UCSD-AML1 (cell line): ENCODE results near the gene MDFIC.

Source experiments
- DNase-seq: peaks from one replicate; lab custom pipeline; 2025; ENCODE audit not compliant: unreplicated experiment; lab: John Stamatoyannopoulos, UW

The MDFIC gene

DNA sequence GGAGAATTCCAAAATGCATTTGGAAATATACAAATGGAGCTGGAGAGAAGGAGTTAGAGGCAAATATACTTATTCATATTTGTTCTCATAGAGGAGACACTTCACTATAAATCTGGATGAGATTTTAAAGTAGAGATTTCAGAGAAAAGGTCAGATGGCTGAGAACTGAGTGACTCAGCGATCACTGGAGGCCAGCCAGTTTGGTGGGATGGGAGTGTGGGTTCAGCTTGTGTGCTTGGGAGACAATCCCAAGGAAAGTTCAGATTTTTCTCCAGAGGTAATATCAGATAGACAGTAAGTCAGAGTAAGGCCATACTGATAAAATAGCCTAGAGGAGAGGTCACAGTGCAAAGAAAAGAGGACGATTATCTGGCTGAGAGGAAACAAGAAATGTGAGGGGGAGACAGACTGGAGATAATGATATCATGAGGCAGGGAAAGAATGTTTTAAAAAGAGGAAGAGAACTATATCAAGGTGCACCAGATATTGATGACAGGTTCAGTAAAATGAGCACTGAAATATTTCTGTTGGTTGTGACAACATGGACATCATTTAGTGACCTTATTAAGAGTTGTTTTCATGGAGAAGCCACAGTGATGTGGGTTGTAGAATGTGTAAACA is 67.0 kb downstream of the MDFIC start:
- DNase-seq: no peak

DNA sequence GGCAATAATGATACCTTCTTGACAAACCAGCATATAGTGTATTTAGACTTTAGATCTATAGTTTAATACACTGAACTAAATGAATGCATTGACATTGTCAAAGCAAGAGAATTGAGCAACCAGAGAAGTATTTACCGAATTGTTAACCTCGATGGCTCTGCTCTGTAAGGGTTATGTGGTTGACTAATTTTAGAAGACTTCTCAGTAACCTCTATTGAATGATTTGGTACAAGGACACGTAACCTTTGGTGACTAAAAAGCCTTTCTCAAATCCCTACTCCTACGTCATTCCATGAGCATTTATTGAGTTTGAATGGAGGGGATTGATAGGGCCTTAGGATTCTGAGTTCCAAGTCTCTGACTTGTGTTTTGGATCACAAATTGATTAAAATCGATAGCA is 67.6 kb downstream of the MDFIC start:
- DNase-seq: no peak

DNA sequence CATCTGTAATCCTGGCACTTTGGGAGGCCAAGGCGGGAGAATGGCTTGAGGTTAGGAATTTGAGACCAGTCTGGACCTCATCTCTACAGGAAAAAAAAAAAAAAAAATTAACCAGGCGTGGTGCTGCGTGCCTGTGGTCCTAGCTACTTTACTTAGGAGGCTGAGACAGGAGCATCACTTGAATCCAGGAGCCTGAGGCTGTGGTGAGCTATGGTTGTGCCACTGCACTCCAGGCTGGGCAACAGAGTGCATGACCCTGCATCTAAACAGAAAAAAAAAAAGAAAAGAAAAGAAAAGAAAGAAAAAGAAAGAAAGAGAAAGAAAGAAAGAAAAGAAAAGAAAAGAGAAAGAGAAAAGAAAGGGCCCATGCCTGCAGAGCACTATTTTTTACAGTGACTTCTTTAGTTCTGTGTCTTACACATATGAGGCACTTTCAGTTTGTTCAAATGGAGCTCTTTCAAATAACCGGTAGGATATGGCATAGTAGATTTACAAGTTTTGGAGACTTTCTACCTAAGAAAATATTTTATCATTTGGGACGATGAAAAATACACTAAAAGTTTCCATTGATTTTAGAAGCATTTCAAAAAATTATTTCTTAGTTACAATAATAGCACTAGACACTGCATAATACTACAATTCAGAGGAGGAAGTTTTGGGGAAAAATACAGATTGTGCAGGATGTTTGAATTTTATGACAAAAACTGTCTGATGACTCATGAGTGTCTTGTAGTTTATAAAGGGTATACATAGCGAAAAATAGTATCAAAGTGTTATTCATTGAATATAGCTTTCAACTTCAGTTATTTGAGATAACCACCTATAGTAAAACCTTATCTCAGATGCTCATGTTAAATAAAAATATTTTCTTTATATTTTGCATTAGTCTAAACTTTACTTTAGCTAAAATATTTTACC is 75.9 kb downstream of the MDFIC start:
- DNase-seq: no peak

DNA sequence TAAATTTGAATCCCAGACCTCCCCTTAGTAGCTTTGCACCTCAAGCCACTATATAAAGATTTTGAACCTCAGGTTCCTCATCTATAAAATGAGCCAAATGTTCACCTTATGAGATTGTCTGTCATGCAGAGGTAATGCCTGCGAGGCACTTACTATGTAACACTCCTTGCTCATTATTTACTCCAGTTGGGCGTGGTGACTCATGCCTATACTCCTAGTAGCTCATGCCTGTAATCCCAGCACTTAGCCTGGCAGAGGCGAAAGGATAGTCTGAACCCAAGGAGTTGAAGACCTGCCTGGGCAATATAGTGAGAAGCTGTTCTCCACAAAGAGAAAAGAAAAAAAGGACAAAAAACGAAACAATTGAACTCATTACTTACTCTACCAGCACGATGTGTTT is 82.2 kb downstream of the MDFIC start:
- no peak for DNase-seq

DNA sequence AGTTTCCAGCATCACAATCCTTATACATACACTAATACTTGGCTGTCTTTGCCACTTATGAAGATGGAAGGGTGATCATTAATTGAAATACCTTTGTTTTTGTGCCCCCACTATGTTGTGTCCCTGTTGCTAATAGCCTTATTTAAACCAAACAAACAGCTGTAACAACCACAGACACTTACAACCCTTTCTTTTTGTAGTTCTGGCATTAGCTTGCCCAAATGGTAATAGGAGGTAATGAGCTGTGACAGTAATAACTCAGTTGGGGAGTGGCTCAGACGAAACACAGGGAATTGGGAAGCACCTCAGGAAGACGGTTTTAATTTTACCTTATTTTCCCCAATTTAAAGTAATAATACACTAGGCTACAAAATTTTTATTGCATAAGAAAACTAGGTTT is 83.4 kb downstream of the MDFIC start:
- no peak for DNase-seq

DNA sequence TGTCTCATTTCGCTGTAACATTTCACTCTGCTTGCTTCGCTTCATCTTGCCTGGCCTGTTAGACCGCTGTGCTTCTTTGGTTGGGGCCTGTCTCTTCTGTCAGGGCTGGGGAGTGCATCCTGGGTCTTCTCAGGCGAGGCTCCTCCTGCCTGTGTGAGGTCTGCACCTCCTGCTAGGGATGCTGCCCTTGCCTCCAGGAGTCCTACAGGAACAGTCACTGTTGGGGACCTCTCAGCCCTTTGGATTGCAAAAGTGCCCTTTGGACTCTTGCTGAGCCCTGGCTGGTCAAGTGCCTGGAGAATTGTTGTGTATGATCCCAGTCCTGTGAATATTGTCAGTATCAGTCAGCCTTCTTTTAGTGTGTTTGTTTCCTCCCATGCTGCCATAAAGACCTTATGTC is 84.1 kb downstream of the MDFIC start:
- peak; percentile 4 for DNase-seq

DNA sequence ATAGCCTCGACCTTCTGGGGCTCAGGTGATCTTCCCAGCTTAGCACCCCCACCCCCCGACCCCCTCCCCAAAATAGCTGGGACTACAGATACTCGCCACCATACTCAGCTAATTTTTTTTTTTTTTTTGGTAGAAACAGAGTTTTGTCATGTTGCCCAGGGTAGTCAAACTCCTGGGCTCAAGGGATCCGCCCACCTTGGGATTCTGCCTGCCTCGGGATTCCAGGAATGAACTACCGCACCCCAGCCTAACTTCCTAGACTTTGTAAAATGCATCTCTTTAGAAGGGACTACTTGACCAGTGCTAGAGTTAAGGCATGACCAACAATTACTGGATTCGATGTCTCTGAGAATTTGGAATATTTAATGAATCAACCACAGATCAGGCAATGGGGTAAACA is 85.9 kb downstream of the MDFIC start:
- no peak for DNase-seq

DNA sequence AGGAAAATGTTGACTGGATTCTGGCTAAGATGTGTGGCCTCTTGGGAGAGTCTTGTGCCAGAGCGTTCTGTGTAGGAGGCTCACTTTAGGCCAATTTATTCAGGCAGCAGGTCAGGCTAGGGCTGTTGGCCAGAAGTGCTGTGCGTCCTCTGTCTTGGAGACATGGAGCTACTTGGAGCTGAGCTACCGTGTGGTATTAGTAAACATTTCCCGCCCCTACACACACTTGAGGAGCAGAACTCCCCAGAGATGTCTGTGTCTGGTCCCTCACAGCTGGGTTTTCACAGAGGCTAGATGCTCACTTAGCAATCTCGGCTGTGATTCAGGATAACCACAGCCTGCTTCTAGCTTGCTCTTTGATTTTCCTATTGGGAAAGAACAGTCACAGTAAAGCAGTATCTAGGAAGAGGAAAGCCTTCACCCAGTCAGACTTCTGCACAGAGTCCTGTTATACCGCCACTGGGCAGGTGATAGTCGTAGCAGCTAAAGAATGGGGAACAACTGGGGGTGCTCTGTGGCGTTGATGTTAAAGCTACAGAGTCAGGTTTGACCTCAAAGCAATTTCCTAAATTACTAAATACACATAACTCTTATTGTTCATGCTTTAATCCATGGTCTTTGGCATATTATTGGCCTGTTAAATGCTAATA is 86.7 kb downstream of the MDFIC start:
- DNase-seq: no peak

DNA sequence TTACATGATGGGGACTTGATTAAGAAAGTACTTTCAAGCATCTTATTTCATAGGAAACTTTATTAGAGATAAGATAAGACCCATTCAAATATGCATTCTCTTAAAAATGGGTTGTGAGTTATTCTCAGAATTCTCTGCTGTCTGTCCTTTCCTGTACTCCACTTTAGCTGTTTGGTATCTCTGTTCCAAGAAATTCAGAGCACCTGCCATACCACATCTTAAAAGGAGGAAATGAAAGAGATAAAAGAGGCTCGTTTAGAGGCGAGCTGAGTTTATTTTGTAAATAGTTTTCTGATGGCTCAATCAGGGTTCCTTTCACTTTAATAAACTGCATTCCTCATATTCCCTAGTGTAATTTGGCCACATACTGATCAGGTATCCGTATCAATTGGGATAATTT is 87.2 kb downstream of the MDFIC start:
- DNase-seq: no peak

DNA sequence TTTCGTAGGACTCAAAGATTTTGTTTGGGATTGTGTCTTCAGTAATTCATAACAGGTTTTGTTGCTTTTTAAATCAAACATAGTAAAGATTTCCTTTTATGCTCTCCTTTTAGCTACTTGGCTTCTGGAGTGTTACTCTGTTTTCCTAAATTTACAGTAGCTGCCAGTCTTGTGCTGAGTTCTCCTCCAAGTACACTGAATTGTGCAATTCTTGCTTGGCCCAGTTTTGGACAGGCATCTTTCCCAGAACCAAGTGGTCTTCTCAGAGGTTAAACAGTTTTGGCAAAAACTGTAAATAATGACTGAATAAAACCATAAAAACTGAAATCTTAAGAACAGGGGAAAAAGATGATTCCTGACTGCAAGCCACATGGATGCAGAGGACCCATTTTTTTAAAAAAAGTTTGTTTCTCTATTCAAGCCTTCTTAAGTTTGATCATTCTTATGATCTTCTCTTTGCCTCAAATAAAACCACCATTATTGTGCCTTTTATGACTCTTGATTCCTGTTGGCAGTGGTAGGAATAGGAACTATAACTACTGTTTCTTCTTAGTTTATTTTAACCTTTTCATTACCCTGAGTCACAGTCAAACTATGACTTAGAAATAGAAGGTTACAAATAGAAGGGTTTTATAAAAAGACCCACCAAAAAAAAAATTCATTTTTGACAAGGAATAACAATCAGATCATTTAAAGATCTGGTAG is 88.0 kb downstream of the MDFIC start:
- no peak for DNase-seq

DNA sequence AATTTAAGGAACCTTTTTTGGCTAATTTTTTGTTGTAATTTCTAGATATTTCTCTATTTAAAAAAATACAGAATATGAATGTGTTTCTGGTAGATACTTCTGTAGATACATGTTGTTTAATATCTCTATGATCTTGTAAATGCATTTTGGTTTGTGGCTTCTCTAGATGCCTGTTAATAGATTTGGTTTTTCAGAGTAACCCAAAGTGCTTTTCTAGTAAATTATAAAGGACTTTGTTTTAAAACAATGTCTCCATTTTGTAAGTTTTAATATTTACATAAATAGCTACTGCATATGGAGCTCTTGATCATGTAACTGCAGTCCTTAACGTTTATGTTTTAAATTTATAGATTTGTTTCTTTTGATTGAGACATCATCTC is 88.5 kb downstream of the MDFIC start:
- no peak for DNase-seq

DNA sequence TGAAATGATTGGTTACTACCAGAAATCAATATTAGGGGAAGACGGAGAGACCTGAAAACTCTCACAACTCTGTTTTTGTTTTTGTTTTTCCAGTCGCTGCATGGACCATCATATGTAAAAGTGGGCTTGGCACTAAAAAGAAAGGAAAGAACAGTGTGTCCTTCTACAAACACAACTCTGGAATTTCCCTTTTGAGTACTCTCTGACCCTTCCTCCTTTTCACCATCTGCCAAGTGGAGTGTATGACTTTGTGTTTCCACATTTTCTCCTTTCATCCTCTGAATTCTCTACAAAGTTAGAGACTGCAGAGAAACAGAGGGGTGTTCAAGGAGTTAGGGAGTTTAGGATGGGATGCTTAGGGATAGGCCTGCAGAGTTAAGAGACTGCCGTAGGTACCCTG is 92.0 kb downstream of the MDFIC start:
- no peak for DNase-seq

DNA sequence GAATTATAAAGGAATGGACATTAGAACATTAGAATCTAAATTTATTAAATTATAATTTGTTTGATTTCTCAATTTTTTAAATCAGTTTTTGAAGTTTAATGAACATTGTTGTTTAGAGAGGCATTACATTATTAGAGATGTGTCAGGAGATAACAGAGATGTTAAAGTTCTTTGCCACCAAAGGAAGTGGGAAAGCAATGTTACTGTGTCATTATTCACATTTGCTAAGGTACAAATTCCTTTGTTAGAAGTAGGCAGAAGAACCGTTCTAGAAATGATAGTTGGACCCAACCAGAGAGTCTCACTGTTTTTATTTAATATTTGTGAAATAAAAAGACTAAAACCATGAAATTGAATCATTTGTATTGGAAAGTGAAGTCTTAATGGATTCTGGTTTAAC is 92.9 kb downstream of the MDFIC start:
- no peak for DNase-seq

DNA sequence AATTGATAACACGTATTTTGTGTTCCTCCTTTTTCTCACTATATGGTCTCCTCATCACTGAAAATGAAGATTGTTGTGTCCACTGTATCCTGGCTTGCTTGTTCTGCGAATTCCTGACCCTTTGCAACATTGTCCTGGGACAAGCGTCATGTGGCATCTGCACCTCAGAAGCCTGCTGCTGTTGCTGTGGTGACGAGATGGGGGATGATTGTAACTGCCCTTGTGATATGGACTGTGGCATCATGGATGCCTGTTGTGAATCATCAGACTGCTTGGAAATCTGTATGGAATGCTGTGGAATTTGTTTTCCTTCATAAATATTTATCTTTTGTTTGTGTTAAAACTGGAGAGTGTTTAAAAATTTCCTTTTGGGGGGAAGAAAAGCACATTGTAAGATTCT is 93.7 kb downstream of the MDFIC start:
- DNase-seq: no peak

DNA sequence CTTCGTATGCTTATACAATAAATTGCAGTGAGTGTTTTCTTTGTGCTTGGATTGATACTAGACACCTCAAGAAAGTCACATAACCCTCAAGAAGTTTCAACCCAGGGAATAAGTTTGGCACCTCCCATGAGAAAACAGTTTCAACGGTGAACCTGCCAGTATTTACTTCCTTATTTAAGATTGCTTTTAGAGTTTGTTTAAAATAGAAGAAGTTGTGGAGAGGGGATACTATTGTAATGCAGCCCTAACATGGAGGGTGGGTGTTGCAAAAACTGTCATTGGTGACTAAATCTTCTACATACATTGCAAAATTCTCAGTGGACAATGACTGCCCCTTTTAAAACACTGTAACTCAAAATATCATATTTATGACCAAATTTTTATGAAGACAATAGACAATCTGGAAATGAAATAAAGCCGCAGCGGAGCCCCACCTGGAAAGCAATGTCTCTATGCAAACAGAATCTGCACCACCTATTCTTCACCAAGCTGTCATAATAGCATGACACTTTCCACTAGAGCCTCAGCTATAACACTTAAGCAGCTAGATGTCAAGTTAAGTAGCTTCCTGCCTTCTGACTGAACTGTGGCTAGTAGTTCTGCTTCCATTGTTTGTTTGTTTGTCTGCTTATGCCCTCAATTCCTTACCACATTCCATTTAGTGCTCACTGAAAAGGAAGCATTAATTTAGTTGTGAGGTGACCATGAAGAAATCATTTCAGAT is 98.2 kb downstream of the MDFIC start:
- DNase-seq: no peak

DNA sequence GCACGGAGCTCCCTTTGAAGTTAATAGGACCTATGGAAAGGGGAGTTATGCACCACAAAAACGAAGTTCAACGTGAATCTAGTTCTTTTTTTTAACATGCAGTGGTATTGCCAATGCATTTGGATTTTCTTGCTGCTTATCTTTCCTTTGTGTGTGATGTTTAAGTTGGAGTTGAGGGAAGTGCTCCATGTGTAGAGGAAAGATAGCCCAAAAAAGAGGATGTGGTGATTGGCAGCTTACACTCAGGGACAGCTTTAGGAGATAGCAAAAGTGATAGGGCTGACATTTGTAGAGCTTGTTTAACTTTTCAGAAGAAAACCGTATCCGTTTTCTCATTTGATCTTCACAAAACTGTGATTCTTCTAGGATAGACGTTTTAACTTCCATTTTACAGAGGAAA is 101.3 kb downstream of the MDFIC start:
- DNase-seq: no peak

DNA sequence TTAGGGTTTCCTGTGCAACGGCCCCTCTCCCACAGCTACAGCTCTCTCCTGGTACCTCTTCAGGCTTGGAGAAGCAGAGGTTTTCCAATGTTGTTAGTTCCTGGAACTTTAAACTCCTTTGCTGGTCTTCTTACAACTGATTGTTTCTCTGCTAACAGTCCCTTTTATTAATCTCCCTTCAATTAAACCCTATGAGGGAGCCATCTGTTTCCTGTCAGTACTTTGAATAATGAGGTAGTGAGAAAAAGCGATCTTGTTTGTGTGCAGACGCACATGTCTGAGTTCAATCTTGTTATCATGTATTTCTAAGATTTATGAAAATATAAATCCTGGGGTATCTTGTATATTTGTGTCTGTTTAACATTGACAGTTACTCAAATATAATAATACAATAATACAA is 102.4 kb downstream of the MDFIC start:
- no peak for DNase-seq

DNA sequence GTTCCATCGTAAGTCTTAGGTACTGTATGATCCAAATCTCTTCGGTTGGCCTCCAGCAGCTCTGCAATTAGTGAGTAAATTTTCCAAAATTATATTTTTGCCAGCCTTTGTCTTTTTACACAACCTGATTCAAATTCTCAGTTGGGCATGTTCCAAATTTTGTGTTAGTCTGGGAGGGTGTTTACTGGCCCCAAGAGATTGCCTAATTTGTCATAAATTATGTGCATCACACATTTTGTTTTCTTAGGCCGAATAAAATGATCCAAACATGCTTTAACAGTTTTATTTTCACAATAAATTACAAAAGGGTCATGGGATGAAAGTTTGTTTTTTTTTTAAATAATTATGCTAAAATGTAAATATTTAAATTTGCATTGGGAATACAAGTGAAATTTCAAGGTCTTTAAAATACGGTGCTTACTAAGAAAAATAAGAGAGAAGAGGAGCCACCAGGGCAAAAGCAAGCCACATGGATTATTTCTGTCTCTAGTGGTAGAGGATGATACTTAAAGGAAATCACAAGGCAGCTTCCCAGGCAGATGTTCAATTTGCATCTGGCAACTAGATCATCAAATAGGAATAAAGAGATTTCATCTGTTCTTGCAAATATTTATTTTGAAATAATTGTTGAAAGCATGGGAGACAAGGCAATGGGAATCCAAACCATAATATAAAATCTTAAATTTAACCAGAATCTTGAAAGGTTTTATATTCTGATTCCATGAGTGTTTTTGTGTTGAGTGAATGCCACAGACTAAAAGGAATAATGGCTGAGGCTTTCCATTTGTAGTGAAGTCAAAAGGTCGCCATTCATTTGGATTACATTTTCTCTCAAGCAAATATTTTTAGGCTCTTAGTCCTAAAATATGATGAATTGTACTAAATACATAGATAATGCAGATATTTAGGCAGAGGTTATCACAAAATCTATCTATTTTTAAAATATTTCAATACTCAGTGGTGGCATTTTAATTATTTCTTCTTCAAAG is 111.1 kb downstream of the MDFIC start:
- no peak for DNase-seq

DNA sequence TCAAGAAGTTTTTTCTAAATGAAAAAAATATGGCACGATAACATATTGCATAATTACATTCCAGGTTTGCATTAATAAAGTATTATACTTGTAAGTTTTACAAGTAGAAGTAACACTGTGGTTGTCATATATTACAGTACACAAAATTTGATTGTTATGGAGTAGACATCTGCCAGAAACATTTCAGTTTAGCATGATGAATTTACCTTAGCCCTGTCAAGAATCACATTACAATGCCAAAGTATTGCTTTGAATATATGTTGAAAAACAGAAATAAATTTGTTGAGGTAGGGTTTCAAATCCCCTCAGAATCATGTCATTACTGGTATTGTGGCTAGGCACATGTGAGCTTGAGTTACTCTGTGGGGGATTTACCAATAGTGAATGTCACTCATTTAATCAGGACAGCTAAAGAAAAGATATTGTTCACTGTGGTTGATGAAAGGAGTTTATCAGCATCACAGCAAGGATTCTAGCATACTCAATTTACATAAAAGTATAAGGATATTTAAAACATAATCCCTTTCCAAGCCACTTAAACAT is 112.1 kb downstream of the MDFIC start:
- no peak for DNase-seq
